Mucosa of descending colon (tissue), 3 donors: ENCODE measurements around the gene TSHZ2. TPM values are rescaled to one million over a fixed set of nuclear protein-coding genes. Genes with fewer than 3 reads are reported as not detected.
"Not testable (repeated sequence)": the region's sequence is repeated elsewhere in the genome, so short reads cannot be mapped to it uniquely, and the experiment has no call there.

ENCODE experiments used
- ATAC-seq: fragments of 200-7000 bp; cut with Tn5 transposase; one replicate; pipeline ENCODE4 v1.9.1; 2020; ENCODE audit warnings: mild to moderate bottlenecking, moderate library complexity
- DNase-seq, 3 donors: peaks; one replicate each; pipeline ENCODE4 v3.0.0-alpha.2; 2020
- H3K36me3 ChIP-seq: fragments of 200-600 bp; one replicate; pipeline ENCODE4 v1.8.0; 2021; ENCODE audit warnings: low read depth, mild to moderate bottlenecking
- H3K4me1 ChIP-seq: fragments of 200-600 bp; one replicate; pipeline ENCODE4 v1.8.0; 2021; ENCODE audit warnings: low read depth, mild to moderate bottlenecking
- H3K4me3 ChIP-seq: fragments of 200-600 bp; one replicate; pipeline ENCODE4 v1.8.0; 2021; ENCODE audit warnings: mild to moderate bottlenecking
- H3K9me3 ChIP-seq: fragments of 200-600 bp; one replicate; pipeline ENCODE4 v1.8.0; 2021; ENCODE audit warnings: mild to moderate bottlenecking
- CTCF ChIP-seq: fragments of 200-600 bp; IDR thresholded peaks from one replicate; pipeline ENCODE4 v1.8.0; 2022; ENCODE audit warnings: antibody characterized with exemption, mild to moderate bottlenecking
- intact Hi-C, 2 donors: fragments of 100-400 bp; cut with DNase I in 1 of 2; cut with micrococcal nuclease in 1 of 2; formaldehyde crosslinking; loops; one replicate each; pipeline versions ENCODE4 v1.11.0 to v1.11.1; 2022; cut with DNase I, micrococcal nuclease
- total RNA-seq, 3 donors: library from RNA; stranded (reverse); fragmentation: NEBNext Ultra II Directional in 2 of 3; extraction: Animal tissue kit (Norgen Biotek cat#: 25700) in 2 of 3; gene quantifications; one replicate each; pipeline versions ENCODE4 v1.2.1 to v1.2.4, GENCODE V29; 2021 to 2023
- donor health status: DM: no; HTN: no; CAD: no; lungs with moderate emphysema.
- donor health status: DM: no; HTN: no; CAD: no.
- donor health status: DM: no; HTN: yes; CAD: no.

The TSHZ2 gene
- total RNA-seq, 3 donors from 2014 or later = 1.9 to 17.8 (median 3.6) TPM

- no peak for TF ChIP-seq CTCF
Observed at GRCh38 chr20:53466279-53466678, 494.1 kb downstream of the TSHZ2 start.

DNA sequence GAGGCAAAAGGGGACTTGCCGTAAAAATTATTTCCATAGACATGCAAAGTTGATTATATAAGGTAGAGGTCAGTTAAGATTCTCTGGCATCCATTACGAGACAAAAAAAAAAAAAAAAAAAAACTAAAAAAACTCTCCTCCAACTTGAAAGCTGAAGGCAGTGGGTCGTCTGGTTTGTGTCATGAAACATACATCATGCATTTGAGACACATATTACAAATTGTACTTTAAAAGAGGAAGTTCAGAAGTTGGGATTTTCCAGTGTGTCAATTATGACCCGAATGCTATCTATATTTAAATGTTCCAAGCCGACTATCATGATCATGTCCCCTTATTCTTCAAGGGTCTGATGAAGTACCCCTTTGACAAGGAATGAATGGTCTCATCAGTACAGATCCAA is 496.4 kb downstream of the TSHZ2 start:
- intact Hi-C loops = no loop called here
- H3K4me1 ChIP-seq = no peaks in the 10 kb centered on the region
- no peaks in the 10 kb centered on the region for H3K36me3 ChIP-seq
- H3K4me3 ChIP-seq = no peak overlapping the region
- no peaks in the 10 kb centered on the region for H3K9me3 ChIP-seq
- DNase-seq = no peak
- TF ChIP-seq CTCF = no peak
- no peak for ATAC-seq

More at GRCh38 chr20:53466279-53466678, 494.1 kb downstream of the TSHZ2 start:
- no peaks in the 10 kb centered on the region for H3K9me3 ChIP-seq
- no peak for ATAC-seq
- intact Hi-C loops = no loop called here
- H3K4me1 ChIP-seq = no peaks in the 10 kb centered on the region
- no peak for DNase-seq
- no peaks in the 10 kb centered on the region for H3K36me3 ChIP-seq
- no peak overlapping the region for H3K4me3 ChIP-seq

DNA sequence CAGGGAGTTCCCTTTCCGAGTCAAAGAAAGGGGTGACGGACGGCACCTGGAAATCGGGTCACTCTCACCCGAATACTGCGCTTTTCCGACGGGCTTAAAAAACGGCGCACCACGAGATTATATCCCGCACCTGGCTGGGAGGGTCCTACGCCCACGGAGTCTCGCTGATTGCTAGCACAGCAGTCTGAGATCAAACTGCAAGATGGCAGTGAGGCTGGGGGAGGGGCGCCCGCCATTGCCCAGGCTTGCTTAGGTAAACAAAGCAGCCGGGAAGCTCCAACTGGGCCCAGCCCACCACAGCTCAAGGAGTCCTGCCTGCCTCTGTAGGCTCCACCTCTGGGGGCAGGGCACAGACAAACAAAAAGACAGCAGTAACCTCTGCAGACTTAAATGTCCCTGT is 500.7 kb downstream of the TSHZ2 start:
- ATAC-seq, H3K4me3 ChIP-seq, intact Hi-C loops, H3K4me1 ChIP-seq, DNase-seq, H3K36me3 ChIP-seq, H3K9me3 ChIP-seq: not testable (repeated sequence)

DNA sequence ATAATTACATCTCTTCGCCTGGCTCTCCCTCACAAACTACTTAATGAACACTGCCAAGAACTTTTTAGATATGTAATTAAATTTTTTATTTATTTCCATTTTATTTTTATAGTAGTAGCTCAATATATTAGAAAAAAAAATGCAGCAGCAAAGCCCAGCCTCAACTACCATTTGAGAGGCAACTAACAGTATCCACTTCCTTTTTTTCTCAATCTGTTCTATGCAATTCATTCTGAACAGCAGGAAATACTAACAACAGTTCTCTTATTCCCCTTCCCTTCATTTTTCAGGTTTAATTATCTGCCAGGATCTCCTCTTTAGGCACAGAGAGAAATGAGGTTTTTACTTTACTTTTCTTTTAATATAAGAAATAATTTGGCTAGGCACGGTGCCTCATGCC is 508.8 kb downstream of the TSHZ2 start:
- Histone ChIP-seq H3K9me3 (no peaks in the 10 kb centered on the region), H3K4me3 (no peak overlapping the region), H3K36me3 (no peaks in the 10 kb centered on the region), H3K4me1 (no peaks in the 10 kb centered on the region)
- intact Hi-C loops = no loop called here
- no peak for DNase-seq
- ATAC-seq = no peak
- no peak for TF ChIP-seq CTCF

DNA sequence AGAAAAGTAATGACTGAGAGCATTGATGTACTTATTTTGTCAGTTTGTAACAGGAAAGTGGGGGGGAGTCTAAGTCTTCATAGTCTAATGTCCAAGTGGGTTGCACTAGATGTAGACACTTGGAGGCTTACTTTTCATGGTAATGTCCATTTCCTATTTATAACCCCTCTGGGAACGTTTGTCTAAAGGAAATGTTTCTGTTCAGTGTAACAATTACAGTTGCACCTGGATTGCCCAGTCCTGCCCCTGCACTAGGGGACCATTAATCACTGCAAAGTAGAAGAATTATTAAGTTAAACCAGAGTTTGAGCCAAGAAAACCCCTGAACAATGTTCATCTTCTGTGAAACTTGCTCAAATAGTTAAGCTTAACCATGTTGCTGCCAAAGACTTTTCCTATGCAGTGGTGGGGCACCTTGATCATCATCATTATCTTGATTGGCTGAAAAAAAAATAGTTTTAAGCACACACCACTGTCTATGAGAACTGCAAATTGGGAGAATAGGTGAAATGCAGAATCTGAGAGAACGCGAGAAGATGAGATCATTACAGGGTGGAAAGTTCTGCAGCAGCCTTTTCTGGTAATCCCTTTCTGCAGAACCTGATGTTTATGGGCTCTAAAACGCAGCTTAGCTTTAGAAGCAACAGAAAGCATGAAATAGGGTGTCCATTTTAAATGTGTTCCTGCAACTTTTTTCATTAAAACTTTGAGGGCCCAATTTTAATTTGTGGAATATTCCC is 515.5 kb downstream of the TSHZ2 start:
- Histone ChIP-seq H3K9me3 (no peaks in the 10 kb centered on the region), H3K4me3 (no peak overlapping the region), H3K36me3 (no peaks in the 10 kb centered on the region), H3K4me1 (no peaks in the 10 kb centered on the region)
- DNase-seq (no peak), ATAC-seq (no peak)
- no peak for TF ChIP-seq CTCF
- intact Hi-C loops = no loop called here

DNA sequence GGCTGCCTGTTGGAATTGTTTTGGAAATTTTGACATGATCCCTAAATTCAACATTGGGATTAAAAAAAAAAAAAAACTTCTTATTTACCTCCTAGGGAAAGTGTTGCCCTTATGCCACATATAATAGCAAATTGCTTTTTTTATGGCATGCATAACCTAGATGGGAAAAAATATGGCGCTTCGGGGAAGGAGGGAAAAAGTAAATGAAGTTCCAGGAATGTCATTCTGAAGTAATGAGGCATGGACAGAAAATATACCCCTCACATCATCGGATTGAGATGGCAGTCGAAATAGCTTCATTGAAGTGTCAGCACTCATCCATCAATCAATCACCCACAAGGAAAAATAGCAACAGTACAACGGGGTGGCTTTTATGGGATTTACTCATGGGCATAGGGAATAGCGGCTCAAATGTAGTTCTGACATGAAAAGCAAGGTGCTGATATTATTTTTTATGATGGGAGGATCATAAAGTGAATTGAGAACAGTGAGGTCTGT is 516.7 kb downstream of the TSHZ2 start:
- no peak overlapping the region for H3K4me3 ChIP-seq
- no peak for DNase-seq
- no peaks in the 10 kb centered on the region for H3K9me3 ChIP-seq
- no peaks in the 10 kb centered on the region for H3K36me3 ChIP-seq
- no peak for TF ChIP-seq CTCF
- intact Hi-C loops = no loop called here
- ATAC-seq = no peak
- no peaks in the 10 kb centered on the region for H3K4me1 ChIP-seq
